NCI-H2029 treated with DMSO at 0.1 percent for 48 hours (cell line): Measurements from ENCODE around the gene C6orf89.

Experiments
- DNase-seq: peaks from one replicate; lab custom pipeline; 2025; lab: John Stamatoyannopoulos, UW

Gene C6orf89

GRCh38 chr6:36968266-36968977, 82.7 kb downstream of the C6orf89 start:
- no peak for DNase-seq

GRCh38 chr6:36969240-36969691, 83.5 kb downstream of the C6orf89 start:
- no peak for DNase-seq

GRCh38 chr6:36969988-36970891, 84.5 kb downstream of the C6orf89 start:
- no peak for DNase-seq

GRCh38 chr6:36970892-36971842, 85.4 kb downstream of the C6orf89 start:
- DNase-seq = no peak

- no peak for DNase-seq
Measured at GRCh38 chr6:36971921-36972673, 86.3 kb downstream of the C6orf89 start.

GRCh38 chr6:36973190-36973589, 87.4 kb downstream of the C6orf89 start:
- no peak for DNase-seq

GRCh38 chr6:36973647-36974046, 87.9 kb downstream of the C6orf89 start:
- no peak for DNase-seq

- DNase-seq = no peak
Measured at GRCh38 chr6:36975231-36976006, 89.7 kb downstream of the C6orf89 start.

GRCh38 chr6:36976007-36976264, 90.2 kb downstream of the C6orf89 start:
- no peak for DNase-seq

- DNase-seq = no peak
Measured at GRCh38 chr6:36976509-36976908, 90.8 kb downstream of the C6orf89 start.

GRCh38 chr6:36976931-36977330, 91.2 kb downstream of the C6orf89 start:
- DNase-seq = no peak

GRCh38 chr6:36977470-36977941, 91.8 kb downstream of the C6orf89 start:
- DNase-seq = no peak
